Endothelial cell of umbilical vein (primary cell): ENCODE measurements around the gene SYTL1. TPM values are rescaled to one million over a fixed set of nuclear protein-coding genes. Genes with fewer than 3 reads are reported as not detected.

Source experiments
- BruUV-seq: library from RNA; stranded (reverse); fragments of 400-500 nt; replicated peaks from 2 replicates; lab custom pipeline; 2021; lab: Mats Ljungman, UMichigan
- CTCF ChIA-PET: fragments of 300-600, 350-600 bp; sonication (Branson Sonifier 250); formaldehyde crosslinking; loops from one replicate; lab custom pipeline; 2021; ENCODE audit warnings: antibody characterized with exemption, inconsistent platforms; lab: Charles Lee
- POLR2A ChIA-PET: fragments of 300-600, 350-600 bp; sonication (Branson Sonifier 250); formaldehyde crosslinking; loops from one replicate; lab custom pipeline; 2021; ENCODE audit warnings: antibody characterized with exemption, inconsistent platforms; lab: Charles Lee
- DNase-seq: peaks from one replicate; pipeline ENCODE4 v3.0.0-alpha.2; 2011; ENCODE audit warnings: low read depth, low spot score
- FAIRE-seq: peaks from 2 replicates; lab custom pipeline; 2011; peaks lifted over from hg19 to GRCh38; lab: Jason Lieb, UNC
- H2AFZ ChIP-seq: 2 replicates; pipeline ENCODE4 v1.6.0; 2012; ENCODE audit warnings: low read depth, low read length, control low read depth, inconsistent platforms
- H3K27ac ChIP-seq: 2 replicates; pipeline ENCODE4 v1.5.1; 2011; ENCODE audit warnings: low read depth, mild to moderate bottlenecking, control low read depth, low read length, moderate library complexity; ENCODE audit not compliant: insufficient read depth
- H3K27me3 ChIP-seq, 2 experiments: 2 replicates each; pipeline versions ENCODE4 v1.6.0 to v1.6.1; 2011; ENCODE audit warnings: low read length in 2 of 2, mixed read lengths in 1 of 2; ENCODE audit not compliant: control insufficient read depth in 2 of 2, insufficient read depth in 2 of 2
- H3K36me3 ChIP-seq, 2 experiments: 2 replicates in 1 of 2; 3 replicates in 1 of 2; pipeline ENCODE4 v1.5.1; 2011; ENCODE audit warnings: low read length in 2 of 2, mild to moderate bottlenecking in 1 of 2, moderate library complexity in 1 of 2; ENCODE audit not compliant: control insufficient read depth in 2 of 2, insufficient read depth in 2 of 2; ENCODE audit errors: extremely low read depth in 1 of 2
- H3K4me1 ChIP-seq: 3 replicates; pipeline ENCODE4 v1.5.1; 2011; ENCODE audit warnings: mild to moderate bottlenecking, low read length; ENCODE audit not compliant: control insufficient read depth, insufficient read depth; ENCODE audit errors: extremely low read depth
- H3K4me2 ChIP-seq: 2 replicates; pipeline ENCODE4 v1.6.1; 2011; ENCODE audit warnings: low read length, control low read depth, mixed read lengths; ENCODE audit not compliant: insufficient read depth
- H3K4me3 ChIP-seq, 3 experiments: fragments of 200-600 bp in 1 of 3; sonication (generic), shearing (Covaris generic) in 1 of 3; replicated peaks in 1 of 3; 2 replicates each; pipeline ENCODE4 v1.5.1; 2011 to 2016; ENCODE audit warnings: control low read depth in 3 of 3, low read length in 3 of 3, mild to moderate bottlenecking in 2 of 3, inconsistent platforms in 1 of 3, low read depth in 1 of 3, moderate library complexity in 1 of 3; ENCODE audit not compliant: insufficient read depth in 1 of 3
- H3K79me2 ChIP-seq: 2 replicates; pipeline ENCODE4 v1.6.0; 2012; ENCODE audit warnings: low read length, inconsistent platforms; ENCODE audit not compliant: control insufficient read depth, insufficient read depth
- H3K9ac ChIP-seq: replicated peaks from 2 replicates; pipeline ENCODE3; 2011; ENCODE audit warnings: low read length, control low read depth; ENCODE audit not compliant: insufficient read depth; ENCODE audit errors: extremely low read depth
- H3K9me1 ChIP-seq: replicated peaks from 3 replicates; pipeline ENCODE4 v1.6.0; 2011; ENCODE audit warnings: mild to moderate bottlenecking, low read length; ENCODE audit not compliant: control insufficient read depth, insufficient read depth; ENCODE audit errors: extremely low read depth
- H3K9me3 ChIP-seq: replicated peaks from 2 replicates; pipeline ENCODE4 v1.5.1; 2012; ENCODE audit warnings: low read length, inconsistent platforms; ENCODE audit not compliant: control insufficient read depth, insufficient read depth
- H4K20me1 ChIP-seq: replicated peaks from 2 replicates; pipeline ENCODE3; 2011; ENCODE audit warnings: mild to moderate bottlenecking, low read length; ENCODE audit not compliant: control insufficient read depth, insufficient read depth; ENCODE audit errors: extremely low read depth
- CTCF ChIP-seq, 2 donors: IDR thresholded peaks; 1 replicate in 1 of 2; 2 replicates in 1 of 2; pipeline ENCODE4 v1.5.1; 2011; ENCODE audit warnings: low read length in 2 of 2, mild to moderate bottlenecking in 2 of 2, moderate library complexity in 2 of 2, control low read depth in 1 of 2, inconsistent platforms in 1 of 2, low read depth in 1 of 2; ENCODE audit not compliant: insufficient read depth in 1 of 2; ENCODE audit errors: extremely low read depth in 1 of 2
- EZH2 ChIP-seq: IDR thresholded peaks from 2 replicates; pipeline ENCODE4 v1.6.1; 2012; ENCODE audit warnings: borderline replicate concordance, low read depth, mild to moderate bottlenecking, moderate library complexity, low read length, inconsistent platforms; ENCODE audit not compliant: severe bottlenecking
- FOS ChIP-seq: IDR thresholded peaks from 2 replicates; pipeline ENCODE4 v1.6.1; 2011; ENCODE audit warnings: mild to moderate bottlenecking, low read length, moderate library complexity, borderline replicate concordance; ENCODE audit not compliant: insufficient read depth
- GATA2 ChIP-seq: IDR thresholded peaks from 2 replicates; pipeline ENCODE4 v1.7.0; 2011; ENCODE audit warnings: low read depth, mild to moderate bottlenecking, moderate library complexity, mixed read lengths, low read length; ENCODE audit not compliant: insufficient read length, insufficient read depth
- JUN ChIP-seq: IDR thresholded peaks from 2 replicates; pipeline ENCODE4 v1.6.1; 2011; ENCODE audit warnings: borderline replicate concordance, low read depth; ENCODE audit not compliant: insufficient read length, insufficient read depth
- MAX ChIP-seq: IDR thresholded peaks from 2 replicates; pipeline ENCODE4 v1.6.1; 2011; ENCODE audit not compliant: insufficient read depth, insufficient read length
- MYC ChIP-seq: IDR thresholded peaks from one replicate; pipeline ENCODE4 v1.6.1; 2011; ENCODE audit warnings: mild to moderate bottlenecking, low read depth, low read length
- POLR2A ChIP-seq: IDR thresholded peaks from 2 replicates; pipeline ENCODE4 v1.6.1; 2012; ENCODE audit warnings: low read depth, mild to moderate bottlenecking, control low read depth, low read length
- POLR2AphosphoS5 ChIP-seq: IDR thresholded peaks from 2 replicates; pipeline ENCODE4 v1.6.1; 2012; ENCODE audit warnings: low read depth, mild to moderate bottlenecking, control low read depth, low read length, moderate library complexity; ENCODE audit not compliant: insufficient read depth
- dilution Hi-C: fragments of 300-500 bp; cut with MboI; formaldehyde crosslinking; loops from one replicate; pipeline ENCODE4 v1.15.0; 2019; ENCODE audit warnings: low sequenced_read_pairs; ENCODE audit not compliant: extremely low pct_ligation_motif_present
- intact Hi-C: fragments of 100-400 bp; cut with micrococcal nuclease; formaldehyde crosslinking; loops from one replicate; pipeline ENCODE4 v1.10.0; 2022
- polyA plus RNA-seq, 4 experiments: library from polyadenylated mRNA; depleted of rRNA in 3 of 4; stranded (reverse) in 3 of 4; unstranded in 1 of 4; fragments of >200 nt; gene quantifications; 2 replicates each; pipeline versions ENCODE4 v1.2.1 to v1.2.3, GENCODE V29; 2011 to 2012; ENCODE audit warnings: missing spikeins in 1 of 4
- total RNA-seq: library from RNA; stranded (reverse); gene quantifications from 2 replicates; pipeline ENCODE4 v1.2.3, GENCODE V29; 2021

The SYTL1 gene
- total and polyA plus RNA-seq, 2 donors (not counting 3 experiments of a cell fraction or from before 2014, with no cell fraction given) = 0.04 TPM; not detected in 1

GRCh38 chr1:27298632-27299384 is 43.0 kb upstream of the SYTL1 start:
- H3K79me2 ChIP-seq = no peaks in the 10 kb centered on the region
- BruUV-seq = no TSS peak
- TF ChIP-seq JUN (no peak), FOS (no peak), GATA2 (no peak), MYC (no peak), CTCF (IDR thresholded peaks at IDR 0.05; ENCODE audit: extremely low read depth in 1 of 2, insufficient read depth in 1 of 2, low read depth in 1 of 2, low read length in 2 of 2) (no peak), POLR2AphosphoS5 (no peak), POLR2A (no peak), MAX (no peak), EZH2 (no peak)
- ChIA-PET POLR2A (no interaction called here), CTCF (interaction anchor here (0.7 to 10.9 kb wide), 10 partner anchors 9 to 311 kb away, joined by 3 to 275 read pairs (median 6); partner anchors contain the start of genes AHDC1 and GPR3)
- H3K27ac ChIP-seq = no peak overlapping the region
- H3K4me3 ChIP-seq = no peak overlapping the region
- no peaks in the 10 kb centered on the region for H3K9me1 ChIP-seq
- no peaks in the 10 kb centered on the region for H4K20me1 ChIP-seq
- no peak overlapping the region for H3K9ac ChIP-seq
- peaks cover 0 to 24% of the 10 kb centered on the region in 2 experiments for H3K36me3 ChIP-seq
- no peak overlapping the region for H2AFZ ChIP-seq
- FAIRE-seq = no peak
- H3K27me3 ChIP-seq = no peaks in the 10 kb centered on the region
- no peaks in the 10 kb centered on the region for H3K4me1 ChIP-seq
- dilution Hi-C loops = no loop called here
- DNase-seq = no peak
- intact Hi-C loops = no loop called here
- no peak overlapping the region for H3K4me2 ChIP-seq
- no peaks in the 10 kb centered on the region for H3K9me3 ChIP-seq
